ENCODE measurements around the gene PALLD. TPM values are rescaled to one million over a fixed set of nuclear protein-coding genes. Genes with fewer than 3 reads are reported as not detected.
A peak's percentile ranks its signal among the peaks of the same experiment; 100 is the strongest.

PALLD gene
- total RNA-seq, 1 experiment from 2014 or later: 166 TPM

DNA sequence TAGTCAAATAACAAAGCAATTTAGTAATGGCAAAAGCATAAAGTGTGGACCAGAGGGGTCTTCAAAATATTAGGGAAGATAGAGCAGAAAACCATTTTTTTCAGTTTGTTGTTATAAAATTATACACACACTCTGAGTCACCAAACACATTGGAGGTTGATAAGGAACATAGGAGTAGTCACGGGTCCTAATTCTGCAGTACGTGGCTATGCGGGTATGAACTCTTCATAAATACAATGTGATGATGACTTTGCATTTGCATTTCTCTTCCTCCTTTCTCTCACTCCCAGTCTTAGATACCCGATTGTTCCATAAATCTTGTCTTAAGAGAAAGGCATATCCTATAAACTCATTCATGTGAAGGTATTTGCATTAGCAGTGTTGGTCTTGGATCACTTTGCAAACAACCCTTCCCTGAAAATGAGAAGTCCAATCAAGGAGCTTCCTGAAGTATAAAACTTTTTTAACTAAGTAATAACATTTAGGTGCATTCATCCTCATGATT, 223.6 kb downstream of the PALLD start:
- no peak for ATAC-seq
- BruUV-seq (replicated peaks): no TSS peak
- Histone ChIP-seq H3K9me2 (ENCODE audit: insufficient read depth) (no peaks in the 10 kb centered on the region), H3K27me3 (ENCODE audit: insufficient read depth, low read length) (no peaks in the 10 kb centered on the region), H3K4me3 (replicated peaks in 1 of 2; ENCODE audit: low read depth in 1 of 2, low read length in 2 of 2) (no peak overlapping the region), H3K9ac (ENCODE audit: low read length) (no peak overlapping the region), H3K4me2 (ENCODE audit: low read length) (no peak overlapping the region), H4K20me1 (ENCODE audit: insufficient read depth) (no peaks in the 10 kb centered on the region), H3K79me2 (ENCODE audit: insufficient read depth, low read length) (no peaks in the 10 kb centered on the region), H3K4me1 (ENCODE audit: control insufficient read depth in 1 of 2, insufficient read depth in 2 of 2, low read length in 2 of 2) (no peaks in the 10 kb centered on the region), H3K9me3 (ENCODE audit: control insufficient read depth in 1 of 2, insufficient read depth in 1 of 2, low read depth in 1 of 2, low read length in 2 of 2) (no peaks in the 10 kb centered on the region), H2AFZ (ENCODE audit: low read depth, low read length, poor library complexity, severe bottlenecking) (no peak overlapping the region), H3K36me3 (ENCODE audit: control insufficient read depth in 1 of 2, insufficient read depth in 2 of 2, low read length in 2 of 2) (peaks cover 0 to 5% of the 10 kb centered on the region in 2 experiments; a peak in 1 of 4 replicates), H3K27ac (ENCODE audit: low read depth, low read length) (no peak overlapping the region)
- TF ChIP-seq SP1 (IDR thresholded peaks at IDR 0.05; ENCODE audit: low read depth): no peak
- TF ChIP-seq ELF1 (IDR thresholded peaks at IDR 0.05; ENCODE audit: borderline replicate concordance, low read depth): 0 out of 2 replicates have a peak, but pooled peaks have one; percentile 9
- TF ChIP-seq EZH2 (IDR thresholded peaks at IDR 0.05): no peak
- TF ChIP-seq EZH2phosphoT487 (IDR thresholded peaks at IDR 0.05; ENCODE audit: borderline replicate concordance): no peak
- TF ChIP-seq, protein P1, sequence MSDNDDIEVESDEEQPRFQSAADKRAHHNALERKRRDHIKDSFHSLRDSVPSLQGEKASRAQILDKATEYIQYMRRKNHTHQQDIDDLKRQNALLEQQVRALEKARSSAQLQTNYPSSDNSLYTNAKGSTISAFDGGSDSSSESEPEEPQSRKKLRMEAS (IDR thresholded peaks at IDR 0.05): no peak
- TF ChIP-seq POLR2A (IDR thresholded peaks at IDR 0.05; ENCODE audit: borderline replicate concordance, extremely low read depth, insufficient read depth, insufficient read length): no peak
- intact Hi-C loops (cut with micrococcal nuclease): no loop called here
- ChIA-PET CTCF (interaction anchor here (1.1 kb wide), 1 partner anchor 11 kb away, joined by 3 read pairs; no protein-coding TSS in a partner anchor), RAD21 (ENCODE audit: low non-redundant PET in 1 of 2, low total read pairs in 2 of 2, uncharacterized antibody in 2 of 2, unreplicated experiment in 2 of 2) (no interaction called here), POLR2A (no interaction called here)
- no peak for DNase-seq (ENCODE audit: low read depth, low spot score)

DNA sequence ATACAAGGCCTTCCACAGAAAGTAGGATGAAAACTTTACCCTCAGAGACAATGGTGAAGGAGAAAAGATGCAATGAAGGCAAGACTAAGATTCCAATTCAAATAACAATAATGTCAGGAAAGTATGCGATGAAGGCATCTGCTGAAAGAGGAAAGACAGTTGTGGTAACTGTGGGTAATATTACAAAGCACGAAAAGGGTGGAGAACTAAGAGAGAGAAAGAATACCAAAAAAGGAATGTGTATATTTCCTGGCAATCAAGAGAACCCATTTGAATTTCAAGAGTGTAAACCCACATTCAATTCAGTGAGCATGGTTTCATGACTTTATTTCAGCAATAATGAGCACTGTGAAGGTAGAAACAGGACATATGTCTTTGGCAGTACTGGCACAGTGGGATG, 225.5 kb downstream of the PALLD start:
- H3K36me3 ChIP-seq (ENCODE audit: control insufficient read depth in 1 of 2, insufficient read depth in 2 of 2, low read length in 2 of 2): peaks cover 0 to 5% of the 10 kb centered on the region in 2 experiments; a peak in 1 of 4 replicates
- no peaks in the 10 kb centered on the region for H3K9me3 ChIP-seq (ENCODE audit: control insufficient read depth in 1 of 2, insufficient read depth in 1 of 2, low read depth in 1 of 2, low read length in 2 of 2)
- no peaks in the 10 kb centered on the region for H3K9me2 ChIP-seq (ENCODE audit: insufficient read depth)
- intact Hi-C loops (cut with micrococcal nuclease): no loop called here
- H3K27me3 ChIP-seq (ENCODE audit: insufficient read depth, low read length): no peaks in the 10 kb centered on the region
- DNase-seq (ENCODE audit: low read depth, low spot score): no peak
- ChIA-PET POLR2A (no interaction called here), RAD21 (ENCODE audit: low non-redundant PET in 1 of 2, low total read pairs in 2 of 2, uncharacterized antibody in 2 of 2, unreplicated experiment in 2 of 2) (no interaction called here), CTCF (no interaction called here)
- H4K20me1 ChIP-seq (ENCODE audit: insufficient read depth): no peaks in the 10 kb centered on the region
- no peak overlapping the region for H3K4me3 ChIP-seq (replicated peaks in 1 of 2; ENCODE audit: low read depth in 1 of 2, low read length in 2 of 2)
- TF ChIP-seq CEBPB (IDR thresholded peaks at IDR 0.05; ENCODE audit: low read depth): no peak
- no peak for TF ChIP-seq ZNF274 (IDR thresholded peaks at IDR 0.05; ENCODE audit: low read depth, low read length)
- no peak for TF ChIP-seq SRF (IDR thresholded peaks at IDR 0.05; ENCODE audit: low read depth)
- TF ChIP-seq SIN3A (IDR thresholded peaks at IDR 0.05; ENCODE audit: low read depth): no peak
- TF ChIP-seq EZH2 (IDR thresholded peaks at IDR 0.05): no peak
- TF ChIP-seq EGR1 (IDR thresholded peaks at IDR 0.05; ENCODE audit: low read depth): no peak
- no peak for TF ChIP-seq CBX3 (IDR thresholded peaks at IDR 0.05; ENCODE audit: low read depth)
- H3K4me1 ChIP-seq (ENCODE audit: control insufficient read depth in 1 of 2, insufficient read depth in 2 of 2, low read length in 2 of 2): no peaks in the 10 kb centered on the region
- no peak overlapping the region for H3K4me2 ChIP-seq (ENCODE audit: low read length)
- no peak overlapping the region for H3K27ac ChIP-seq (ENCODE audit: low read depth, low read length)
- no peak overlapping the region for H3K9ac ChIP-seq (ENCODE audit: low read length)
- no peaks in the 10 kb centered on the region for H3K79me2 ChIP-seq (ENCODE audit: insufficient read depth, low read length)
- ATAC-seq: no peak
- no TSS peak for BruUV-seq (replicated peaks)
- H2AFZ ChIP-seq (ENCODE audit: low read depth, low read length, poor library complexity, severe bottlenecking): no peak overlapping the region
